GM23248 (cell line): ENCODE measurements around the gene PLCL2.

Experiments
- EZH2 ChIP-seq: fragments of 200-600 bp; sonication (generic); IDR thresholded peaks from 2 replicates; pipeline ENCODE4 v1.6.1; 2018; ENCODE audit warnings: antibody characterized with exemption, mild to moderate bottlenecking; ENCODE audit not compliant: insufficient read depth, poor library complexity, severe bottlenecking
- EZH2phosphoT487 ChIP-seq: fragments of 200-600 bp; sonication (generic); IDR thresholded peaks from 2 replicates; pipeline ENCODE4 v1.6.1; 2018; ENCODE audit warnings: antibody characterized with exemption, moderate library complexity, mild to moderate bottlenecking, low read depth; ENCODE audit not compliant: insufficient read depth

GRCh38 chr3:17118771-17119170, 234.0 kb downstream of the PLCL2 start:
- TF ChIP-seq EZH2 (no peak), EZH2phosphoT487 (no peak)
